Activated naive CD4-positive, alpha-beta T cell treated with anti-CD3 and anti-CD28 coated beads, Interleukin-2, amount 50 U/mL, for 72 hours (primary cell): ENCODE results near the gene PHF2. TPM values are rescaled to one million over a fixed set of nuclear protein-coding genes. Genes with fewer than 3 reads are reported as not detected.

ENCODE experiments used
- ATAC-seq, 2 donors: fragments of 150-1000 bp; cut with Tn5 transposase; 2 replicates each; pipeline ENCODE4 v1.10.0; 2021; ENCODE audit warnings: mild to moderate bottlenecking in 2 of 2, moderate library complexity in 2 of 2
- DNase-seq, 2 donors: peaks; one replicate each; pipeline ENCODE4 v3.0.0; 2021 to 2022; ENCODE audit warnings: low spot score in 2 of 2
- H3K27ac Mint-ChIP-seq, 2 donors: one replicate each; pipeline ENCODE4 v1.8.0; 2022; ENCODE audit warnings: mild to moderate bottlenecking in 2 of 2, mixed read lengths in 2 of 2
- H3K36me3 Mint-ChIP-seq, 2 donors: one replicate each; pipeline ENCODE4 v1.8.0; 2022; ENCODE audit warnings: mixed read lengths in 2 of 2
- H3K9me3 Mint-ChIP-seq, 2 donors: one replicate each; pipeline ENCODE4 v1.8.0; 2022; ENCODE audit warnings: mixed read lengths in 2 of 2
- total RNA-seq, 2 donors: library from RNA; stranded (reverse); gene quantifications; one replicate each; pipeline ENCODE4 v1.2.3, GENCODE V29; 2022

The PHF2 gene
- total RNA-seq, 2 donors from 2014 or later, result 12.3 to 15.5 TPM

DNA sequence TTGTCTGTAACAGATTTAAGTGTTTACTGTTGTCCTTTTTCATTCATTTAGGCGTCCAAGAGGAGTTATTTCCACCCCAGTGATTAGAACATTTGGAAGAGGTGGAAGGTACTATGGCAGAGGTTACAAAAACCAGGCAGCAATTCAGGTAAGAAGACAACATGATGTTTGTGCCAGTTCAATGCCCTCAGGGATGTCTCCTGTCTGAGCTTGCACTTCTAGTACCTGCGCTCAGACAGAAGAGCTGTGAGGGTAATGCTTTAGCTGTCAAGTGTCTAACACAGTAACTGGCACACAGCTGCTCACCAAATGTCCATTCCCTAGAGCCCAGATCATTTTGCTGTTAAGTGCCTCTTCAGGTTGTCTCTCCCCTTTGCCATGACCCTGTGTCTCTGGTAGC, 14.2 kb upstream of the PHF2 start:
- ATAC-seq, result no peak

DNA sequence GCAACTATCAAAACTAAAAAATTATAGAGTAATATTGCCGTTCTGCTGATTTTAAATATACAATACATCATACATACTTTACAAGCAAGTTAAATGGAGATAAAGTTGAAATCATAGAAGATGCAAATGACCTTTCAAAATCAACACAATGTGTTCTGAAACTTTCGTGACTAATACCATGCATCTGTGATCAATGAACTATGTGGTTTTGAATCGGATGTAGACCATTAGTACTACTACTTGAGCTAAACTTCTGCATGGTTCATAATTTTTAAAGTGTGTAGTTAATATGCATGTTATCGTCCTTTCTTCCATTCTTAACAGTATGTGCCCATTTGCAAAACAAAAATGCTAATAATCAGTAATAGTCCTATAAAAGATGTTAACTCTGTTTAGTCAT, 11.3 kb upstream of the PHF2 start:
- ATAC-seq (no peak), DNase-seq (no peak)
- peak overlapping the region in 1 of 2 donors; percentile 50 for H3K27ac Mint-ChIP-seq
- H3K36me3 Mint-ChIP-seq, result peaks cover 0 to 11% of the 10 kb centered on the region in 2 donors
- H3K9me3 Mint-ChIP-seq, result no peaks in the 10 kb centered on the region

More for the DNA sequence above, 14.2 kb upstream of the PHF2 start:
- no peaks in the 10 kb centered on the region for H3K9me3 Mint-ChIP-seq
- peaks cover 0 to 17% of the 10 kb centered on the region in 2 donors for H3K36me3 Mint-ChIP-seq
- no peak for DNase-seq
- H3K27ac Mint-ChIP-seq, result no peak overlapping the region

DNA sequence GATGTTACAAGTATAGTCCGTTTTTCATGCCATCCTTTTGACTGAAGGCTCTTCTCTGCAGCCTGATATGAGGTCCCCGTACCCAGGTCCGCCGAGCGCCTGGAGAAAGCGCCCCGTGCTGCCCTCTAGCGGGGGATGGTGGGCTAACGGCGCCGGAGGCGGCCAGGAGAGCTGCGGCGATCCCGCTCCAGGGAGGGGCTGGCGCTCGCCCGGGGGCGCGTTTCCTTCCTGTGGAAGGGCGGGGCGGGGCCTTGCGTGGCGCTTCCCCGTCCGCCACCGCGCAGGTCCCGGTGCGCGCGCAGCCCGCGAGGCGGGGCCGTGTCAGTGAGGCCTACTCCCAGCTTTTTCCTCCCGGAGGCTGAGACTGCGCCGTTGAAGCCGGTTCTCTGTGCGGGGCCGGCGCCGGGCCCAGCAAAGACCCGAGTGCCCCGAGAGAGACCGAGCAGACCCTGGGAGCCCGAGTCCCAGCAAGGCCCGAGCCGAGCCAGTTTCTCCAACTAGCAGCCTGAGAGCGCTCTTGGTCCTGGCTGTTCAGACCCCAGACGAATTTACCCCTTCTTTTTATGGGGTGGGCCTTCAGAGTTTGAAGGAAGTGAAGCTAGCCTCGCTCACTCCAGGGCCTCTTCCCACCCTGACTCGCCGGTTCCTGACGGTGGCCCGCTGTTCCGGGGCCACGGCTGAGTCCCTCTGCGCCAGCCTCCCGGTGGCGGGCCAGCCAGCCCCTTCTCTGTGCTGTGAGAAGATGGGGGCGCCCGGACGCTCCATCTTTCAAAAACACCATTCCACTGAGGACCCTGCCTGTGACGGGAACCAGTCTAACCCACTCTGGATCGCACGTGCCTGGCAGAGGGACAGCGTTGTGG, 9.7 kb upstream of the PHF2 start:
- ATAC-seq (peak; percentile 97 to 98), DNase-seq (peak; percentile 99 to 100)
- Mint-ChIP-seq H3K9me3 (no peaks in the 10 kb centered on the region), H3K36me3 (peaks cover 0 to 24% of the 10 kb centered on the region in 2 donors), H3K27ac (peak overlapping the region; percentile 93 to 97)

DNA sequence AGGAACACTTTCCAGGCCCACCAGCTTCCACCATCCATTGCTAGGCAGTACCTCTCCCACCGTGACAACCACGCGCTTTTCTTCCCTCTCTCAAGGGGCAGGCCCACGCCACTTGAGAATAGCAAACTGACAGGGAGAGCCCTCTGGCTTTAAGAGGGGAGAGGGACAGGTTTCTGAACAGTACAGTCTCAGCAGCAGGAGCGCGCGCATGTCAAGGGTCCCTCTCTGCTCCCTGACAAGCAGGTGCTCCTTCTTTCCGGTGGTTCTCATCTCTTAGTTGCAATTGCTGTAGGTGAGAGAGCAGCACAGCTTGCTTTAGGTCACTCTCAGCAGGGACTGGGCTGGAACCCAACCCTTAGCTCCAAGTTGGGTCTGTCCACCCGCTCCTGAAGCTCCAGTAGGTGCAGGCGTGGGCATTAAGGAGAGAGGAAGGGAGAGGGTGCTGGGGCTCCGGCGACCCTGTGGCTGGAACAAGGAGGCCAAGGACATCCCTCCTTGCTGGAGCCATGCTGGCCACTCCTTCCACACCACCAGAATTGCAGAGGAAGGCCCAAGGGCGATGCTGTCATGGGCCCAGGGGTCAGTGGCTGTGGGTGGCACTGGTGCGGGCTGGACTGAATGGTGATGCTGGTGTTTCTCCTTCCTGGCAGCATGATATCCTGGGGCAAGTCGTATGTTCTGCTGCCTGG, 9.0 kb upstream of the PHF2 start:
- Mint-ChIP-seq H3K9me3 (no peaks in the 10 kb centered on the region), H3K27ac (peak overlapping the region; percentile 93 to 97), H3K36me3 (peaks cover 0 to 19% of the 10 kb centered on the region in 2 donors)
- ATAC-seq (no peak), DNase-seq (no peak)

DNA sequence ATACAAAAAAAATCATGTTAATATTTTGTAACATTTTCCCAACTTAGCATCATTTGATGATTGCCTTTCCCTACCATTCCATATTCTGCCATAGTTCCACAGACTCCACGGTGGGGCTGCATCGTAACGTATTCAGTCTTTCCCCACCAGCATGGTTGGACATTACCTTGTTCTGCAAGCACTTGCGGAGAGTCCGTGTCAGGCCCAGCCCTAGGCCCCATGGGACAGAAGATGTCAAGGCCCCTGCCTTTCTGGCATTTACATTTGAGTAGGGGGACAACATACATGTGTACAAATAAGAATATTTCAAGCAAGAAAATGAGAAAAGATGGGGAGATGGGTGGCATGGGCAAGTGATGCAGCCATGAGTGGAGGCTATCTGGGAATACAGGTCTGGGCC, 8.2 kb upstream of the PHF2 start:
- no peak overlapping the region for H3K27ac Mint-ChIP-seq
- ATAC-seq (no peak), DNase-seq (no peak)
- no peaks in the 10 kb centered on the region for H3K9me3 Mint-ChIP-seq
- H3K36me3 Mint-ChIP-seq, result peaks cover 0 to 15% of the 10 kb centered on the region in 2 donors

DNA sequence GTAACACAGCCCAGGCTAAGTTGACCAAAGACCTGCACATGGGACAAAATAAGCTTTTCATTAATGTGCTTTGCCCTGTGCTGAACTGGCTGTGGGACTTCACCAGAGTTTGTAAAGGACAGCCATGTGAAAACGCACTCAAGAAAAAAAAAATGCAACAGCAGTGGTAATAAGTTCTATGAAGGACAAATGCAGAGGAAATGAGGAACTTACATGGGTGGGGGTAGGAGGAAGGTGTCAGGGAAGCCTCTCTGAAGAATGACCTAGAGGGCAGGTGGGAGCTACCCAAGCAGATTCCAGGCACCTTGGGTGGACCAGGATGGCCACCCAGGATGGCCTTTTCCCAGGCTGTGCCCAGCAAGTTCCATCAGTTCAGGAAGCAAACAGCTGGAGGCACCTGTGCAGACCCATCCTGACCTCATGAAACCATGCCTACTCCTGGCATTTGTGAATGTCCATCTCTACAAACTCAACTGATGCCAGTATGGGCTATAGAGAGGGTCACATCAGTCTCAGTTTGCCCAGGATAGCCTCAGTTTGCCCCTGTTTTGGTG, 6.7 kb upstream of the PHF2 start:
- Mint-ChIP-seq H3K36me3 (peaks cover 0 to 14% of the 10 kb centered on the region in 2 donors), H3K27ac (no peak overlapping the region), H3K9me3 (no peaks in the 10 kb centered on the region)
- ATAC-seq (no peak), DNase-seq (no peak)

DNA sequence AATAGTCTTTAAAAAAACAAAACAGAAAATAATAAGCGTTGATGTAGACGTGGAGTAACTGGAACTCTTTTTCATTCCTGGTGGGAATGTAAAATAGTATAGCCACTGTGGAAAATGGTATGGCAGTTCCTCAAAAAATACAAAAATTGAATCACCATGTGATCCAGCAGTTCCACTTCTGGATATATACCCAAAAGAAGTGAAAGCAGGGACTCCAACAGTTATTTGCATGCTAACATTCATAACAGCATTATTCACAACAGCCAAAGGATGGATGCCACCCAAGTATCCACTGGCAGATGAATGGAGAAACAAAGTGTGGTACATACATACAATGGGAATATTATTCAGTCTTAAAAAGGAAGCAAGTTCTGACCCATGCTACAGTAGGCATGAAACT, 4.2 kb upstream of the PHF2 start:
- Mint-ChIP-seq H3K36me3 (peaks cover 0 to 14% of the 10 kb centered on the region in 2 donors), H3K27ac (no peak overlapping the region), H3K9me3 (no peaks in the 10 kb centered on the region)
- ATAC-seq, result no peak
- DNase-seq, result no peak

DNA sequence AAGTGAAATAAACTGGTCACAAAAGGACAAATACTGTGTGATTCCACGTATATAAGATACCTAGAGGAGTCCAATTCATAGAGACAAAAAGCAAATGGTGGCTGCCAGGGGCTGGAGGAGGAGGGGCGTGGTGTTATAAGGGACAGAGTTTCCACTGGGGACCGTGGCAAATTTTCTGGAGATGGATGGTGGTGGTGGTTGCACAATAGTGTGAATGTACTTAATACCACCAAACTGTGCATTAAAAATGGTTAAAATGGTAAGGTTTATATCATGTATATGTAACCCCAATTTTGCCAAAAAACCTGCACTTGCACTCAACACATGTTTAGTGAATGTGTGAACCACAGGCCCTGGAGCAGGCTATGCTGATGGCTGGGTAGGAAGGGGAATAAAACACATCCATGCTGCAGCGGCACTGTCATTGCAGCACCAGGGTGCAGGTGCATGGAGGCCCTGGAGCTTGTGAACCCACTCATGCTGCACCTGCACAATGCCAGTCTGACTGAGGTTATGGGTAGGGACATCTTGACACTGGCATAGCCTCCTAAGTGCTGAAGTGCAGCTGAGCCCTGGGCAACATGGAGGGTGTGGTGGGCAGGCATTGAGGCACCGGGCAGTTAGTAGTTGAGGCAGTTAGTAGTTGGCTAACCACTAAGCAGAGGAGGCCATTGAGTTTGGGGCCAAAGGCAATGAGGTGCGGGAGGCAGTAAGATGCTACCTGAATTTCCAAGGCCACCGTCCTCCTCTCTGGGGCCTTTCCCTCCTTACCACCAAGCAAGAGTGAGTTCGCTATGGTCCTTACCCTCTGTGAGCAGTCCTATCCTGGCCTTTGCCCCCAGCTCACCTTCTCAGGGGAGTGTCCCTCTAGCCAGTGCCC, 3.5 kb upstream of the PHF2 start:
- no peak for ATAC-seq
- no peak overlapping the region for H3K27ac Mint-ChIP-seq
- no peak for DNase-seq
- no peaks in the 10 kb centered on the region for H3K9me3 Mint-ChIP-seq
- peaks cover 0 to 14% of the 10 kb centered on the region in 2 donors for H3K36me3 Mint-ChIP-seq

DNA sequence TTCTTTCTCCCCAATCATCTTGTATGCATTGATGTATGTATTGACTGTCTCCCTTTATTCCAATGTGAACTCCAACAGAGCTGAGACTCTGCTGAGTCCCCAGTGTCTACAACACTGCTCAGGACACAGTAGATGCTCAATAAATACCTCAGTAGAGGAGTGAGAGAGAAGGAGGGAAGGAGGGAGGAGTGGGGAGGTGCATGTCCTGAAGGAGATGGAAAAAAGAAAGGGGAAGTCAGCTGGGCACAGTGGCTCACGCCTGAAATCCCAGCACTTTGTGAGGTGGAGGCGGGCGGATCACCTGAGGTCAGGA, 2.9 kb upstream of the PHF2 start:
- ATAC-seq (no peak), DNase-seq (no peak)
- Mint-ChIP-seq H3K36me3 (peaks cover 0 to 14% of the 10 kb centered on the region in 2 donors), H3K9me3 (no peaks in the 10 kb centered on the region), H3K27ac (peak overlapping the region in 1 of 2 donors; percentile 48)

DNA sequence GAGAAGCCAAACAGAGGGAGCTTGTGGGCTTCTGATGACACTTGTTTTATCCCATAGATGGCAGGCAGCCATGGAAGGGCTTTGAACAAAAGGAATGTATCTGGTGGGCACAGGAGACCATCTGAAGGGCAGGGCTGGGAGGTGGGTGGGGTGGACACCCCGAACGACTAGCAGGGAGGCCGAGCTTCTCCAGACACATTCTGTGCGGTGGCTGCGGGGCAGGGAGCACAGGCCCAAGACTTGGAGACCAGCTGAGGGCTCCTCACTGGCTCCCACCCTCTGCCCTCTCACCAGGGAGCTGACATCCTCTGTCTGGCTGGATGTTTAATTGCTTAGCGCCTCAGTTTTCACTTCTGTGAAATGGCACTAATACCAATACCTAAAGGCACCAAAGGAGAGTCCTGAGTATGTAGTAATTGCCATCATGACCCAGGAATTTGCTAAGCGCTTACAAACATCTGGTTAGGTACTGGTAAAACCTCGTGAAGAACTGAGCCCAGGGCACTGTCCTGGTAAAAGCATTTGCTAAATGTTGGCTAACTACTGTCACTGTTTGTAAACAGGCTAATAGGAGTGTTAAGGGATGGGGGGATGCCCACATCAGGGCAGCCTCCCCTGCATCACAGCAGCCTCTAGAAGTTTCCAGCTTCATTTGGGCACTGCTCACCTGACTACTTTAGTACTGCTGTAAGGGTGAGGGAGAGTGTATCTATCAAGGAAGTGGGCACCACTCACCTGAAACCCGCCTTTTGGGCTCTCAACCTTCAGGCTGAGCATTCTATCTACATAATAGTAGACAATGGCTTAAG, 2.1 kb upstream of the PHF2 start:
- Mint-ChIP-seq H3K9me3 (no peaks in the 10 kb centered on the region), H3K27ac (no peak overlapping the region), H3K36me3 (peaks cover 0 to 14% of the 10 kb centered on the region in 2 donors)
- ATAC-seq (no peak), DNase-seq (no peak)

DNA sequence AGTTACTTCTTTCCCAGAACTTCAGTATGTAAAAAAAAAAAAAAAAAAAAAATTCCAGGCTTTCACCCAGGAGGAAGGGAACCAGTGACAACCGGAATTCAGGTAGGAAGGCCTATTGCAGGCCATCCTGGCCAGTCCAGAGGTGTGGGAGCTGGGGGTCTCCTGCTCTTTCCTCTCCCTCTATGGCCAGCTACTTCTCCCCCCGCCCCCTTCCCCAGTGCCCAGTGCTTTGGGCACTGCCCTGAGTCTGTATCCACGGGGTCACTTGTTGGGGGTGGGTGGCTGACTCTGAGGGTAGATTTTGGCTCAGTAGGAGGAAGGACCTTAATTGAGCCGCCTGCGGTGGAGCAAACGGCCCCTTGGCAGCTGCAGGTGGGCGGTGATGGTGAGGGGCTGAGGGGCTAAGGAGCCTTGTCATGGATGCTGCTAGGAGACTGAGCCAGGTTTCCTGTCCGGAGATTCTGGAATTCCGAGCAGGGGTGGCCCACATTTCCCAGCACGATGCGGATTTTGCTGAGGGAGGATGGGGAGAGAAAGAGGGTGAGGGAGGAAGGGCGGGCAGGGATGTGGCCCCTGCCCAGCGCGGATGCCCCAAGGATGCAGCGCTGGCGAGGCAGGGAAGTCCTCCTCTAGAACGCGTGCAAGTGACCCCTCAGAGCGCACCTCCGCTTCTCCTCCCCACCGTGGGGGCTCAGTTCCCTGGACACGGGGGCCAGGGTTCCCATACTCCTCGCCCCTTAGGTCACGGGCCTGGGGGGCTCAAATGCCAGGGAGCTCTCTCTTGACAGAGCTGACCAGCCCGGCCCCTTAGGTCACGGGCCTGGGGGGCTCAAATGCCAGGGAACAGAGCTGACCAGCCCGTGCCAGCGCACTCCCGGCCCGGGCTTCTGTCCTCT, 1.2 kb upstream of the PHF2 start:
- ATAC-seq, result no peak
- Mint-ChIP-seq H3K36me3 (peaks cover 0 to 13% of the 10 kb centered on the region in 2 donors), H3K9me3 (no peaks in the 10 kb centered on the region), H3K27ac (peak overlapping the region; percentile 89 to 97)
- no peak for DNase-seq

DNA sequence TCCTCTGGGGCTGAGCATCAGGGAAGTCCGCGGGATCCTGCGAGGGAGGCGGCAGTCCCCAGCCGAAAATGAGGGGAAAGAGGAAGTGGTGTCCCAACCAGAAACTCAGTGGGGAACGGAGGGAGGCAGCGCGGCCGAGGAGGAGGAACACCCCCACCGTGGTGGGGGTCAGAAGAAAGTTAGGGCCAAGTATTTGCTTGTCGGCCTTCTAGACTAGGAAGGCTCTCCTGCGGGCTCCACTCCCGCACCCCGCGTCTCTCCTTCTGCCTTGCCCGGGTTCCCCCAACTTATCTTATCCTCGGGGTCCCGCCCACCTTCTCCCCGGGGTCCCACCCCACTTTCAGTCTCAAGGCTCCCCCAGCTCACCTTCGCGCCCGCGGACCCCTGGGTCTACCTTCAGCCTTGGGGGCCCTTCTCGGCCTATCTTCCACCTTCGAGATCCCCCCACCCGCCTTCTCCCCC, 557 bp upstream of the PHF2 start:
- DNase-seq, result peak in 1 of 2 donors; percentile 50

DNA sequence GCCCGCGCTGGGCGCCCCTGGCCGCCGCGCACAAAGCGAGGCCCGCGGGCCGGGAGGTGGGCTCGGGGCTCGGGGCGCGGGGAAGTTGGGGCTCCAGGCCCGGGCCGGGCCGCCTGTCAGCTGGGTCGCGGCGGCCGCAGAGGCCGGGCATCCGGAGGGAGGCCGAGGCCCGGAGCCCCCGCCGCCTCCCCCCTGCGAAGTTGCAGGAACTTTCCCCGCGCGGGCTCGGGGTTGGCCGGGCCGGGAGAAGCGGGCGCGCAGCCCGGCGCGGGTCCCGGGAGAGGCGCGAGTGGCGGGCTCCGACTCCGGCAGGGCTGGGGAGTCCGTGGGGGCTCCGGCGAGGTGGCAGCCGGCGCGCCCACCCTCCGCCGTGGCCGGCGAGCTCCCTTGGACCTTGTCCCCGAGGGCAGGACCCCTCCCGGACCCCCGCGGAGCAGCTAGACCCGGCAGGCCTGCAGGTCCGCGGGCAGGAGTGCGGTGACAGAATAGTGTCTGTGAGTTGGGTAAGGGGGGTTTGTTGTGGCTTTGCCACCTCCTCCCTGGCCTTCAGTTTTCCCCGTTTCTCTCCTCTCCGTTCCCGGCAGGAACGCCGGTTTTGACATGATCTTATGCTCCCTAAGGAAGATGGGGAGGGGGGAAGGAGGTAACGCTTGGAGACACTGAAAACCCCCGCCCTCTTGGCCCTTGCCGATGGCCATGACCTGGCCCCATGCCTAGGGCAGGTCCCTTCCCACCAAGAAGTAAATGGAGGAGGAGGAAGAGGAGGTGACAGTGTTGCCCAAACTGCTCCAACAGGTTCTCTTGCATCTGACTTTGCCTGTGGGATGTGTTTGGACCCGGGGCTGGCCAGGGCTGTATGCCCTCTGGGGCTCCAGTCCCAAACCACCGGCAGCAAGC, 942 bp downstream of the PHF2 start:
- H3K27ac Mint-ChIP-seq, result peak overlapping the region; percentile 77 to 85
- peaks cover 0 to under 1% of the 10 kb centered on the region in 2 donors for H3K9me3 Mint-ChIP-seq
- H3K36me3 Mint-ChIP-seq, result peaks cover 0 to under 1% of the 10 kb centered on the region in 2 donors
- DNase-seq (peak in 1 of 2 donors; percentile 22), ATAC-seq (peak in 1 of 2 donors; percentile 3)

More for the DNA sequence above, 557 bp upstream of the PHF2 start:
- Mint-ChIP-seq H3K36me3 (peaks cover 0 to 6% of the 10 kb centered on the region in 2 donors), H3K27ac (peak overlapping the region; percentile 89 to 97), H3K9me3 (no peaks in the 10 kb centered on the region)
- peak; percentile 44 to 45 for ATAC-seq
